HAP-1 (cell line): ENCODE measurements around the gene CYP11A1.

Experiments
- DNase-seq, 2 experiments: peaks; one replicate each; pipeline ENCODE4 v3.0.0-alpha.2; 2016 to 2020; ENCODE audit warnings: low spot score in 2 of 2
- H3K27me3 ChIP-seq: fragments of 250-450 bp; sonication (Bioruptor Pico); 2 replicates; pipeline ENCODE4 v1.5.1; 2020; ENCODE audit warnings: low read depth, mild to moderate bottlenecking, moderate library complexity
- H3K36me3 ChIP-seq: fragments of 250-450 bp; sonication (Bioruptor Pico); replicated peaks from 2 replicates; pipeline ENCODE4 v1.5.1; 2020; ENCODE audit warnings: mild to moderate bottlenecking
- H3K4me1 ChIP-seq: fragments of 250-450 bp; sonication (Bioruptor Pico); 2 replicates; pipeline ENCODE4 v1.5.1; 2020; ENCODE audit warnings: mild to moderate bottlenecking
- H3K4me3 ChIP-seq: fragments of 250-450 bp; sonication (Bioruptor Pico); 2 replicates; pipeline ENCODE4 v1.5.1; 2020; ENCODE audit warnings: mild to moderate bottlenecking, moderate library complexity
- H3K9me3 ChIP-seq: fragments of 250-450 bp; sonication (Bioruptor Pico); 2 replicates; pipeline ENCODE4 v1.5.1; 2020; ENCODE audit warnings: mild to moderate bottlenecking, moderate library complexity
- in situ Hi-C: fragments of 300-500 bp; cut with MboI; formaldehyde crosslinking; loops from 3 replicates; pipeline ENCODE4 v1.14.3; 2020; ENCODE audit warnings: low sequenced_read_pairs, inconsistent platforms, mixed read lengths

CYP11A1 gene

GRCh38 chr15:74381481-74381880, 14.0 kb upstream of the CYP11A1 start:
- no peaks in the 10 kb centered on the region for H3K27me3 ChIP-seq
- no peaks in the 10 kb centered on the region for H3K36me3 ChIP-seq
- H3K9me3 ChIP-seq = no peaks in the 10 kb centered on the region
- DNase-seq = no peak
- H3K4me3 ChIP-seq = no peak overlapping the region
- H3K4me1 ChIP-seq = no peaks in the 10 kb centered on the region; the same call in 1 of the 2 replicates
- in situ Hi-C loops = loop anchor here (5.0 to 10.0 kb wide), 2 partner anchors 61 to 103 kb away; no protein-coding TSS in a partner anchor

DNA sequence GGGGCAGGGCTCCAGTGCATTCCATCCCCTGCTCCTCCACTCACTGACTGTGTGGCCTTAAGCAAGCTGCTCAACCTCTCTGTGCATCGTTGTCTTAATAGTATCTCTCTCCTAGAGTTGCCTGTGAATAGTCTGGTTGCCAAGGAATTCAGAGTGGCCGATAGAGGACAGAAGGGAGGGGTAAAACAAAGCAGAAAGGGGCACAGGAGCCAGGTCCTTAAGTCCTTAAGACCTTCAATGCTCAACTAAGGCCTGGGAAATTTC, 13.7 kb upstream of the CYP11A1 start:
- no peak overlapping the region for H3K4me3 ChIP-seq
- no peak for DNase-seq
- in situ Hi-C loops = loop anchor here (5.0 to 10.0 kb wide), 2 partner anchors 61 to 104 kb away; no protein-coding TSS in a partner anchor
- no peaks in the 10 kb centered on the region for H3K36me3 ChIP-seq
- no peaks in the 10 kb centered on the region; the same call in 1 of the 2 replicates for H3K4me1 ChIP-seq
- H3K9me3 ChIP-seq = no peaks in the 10 kb centered on the region
- no peaks in the 10 kb centered on the region for H3K27me3 ChIP-seq

- H3K4me1 ChIP-seq = no peaks in the 10 kb centered on the region; the same call in 1 of the 2 replicates
- no peak overlapping the region for H3K4me3 ChIP-seq
- H3K36me3 ChIP-seq = no peaks in the 10 kb centered on the region
- in situ Hi-C loops = loop anchor here (5.0 to 10.0 kb wide), 2 partner anchors 62 to 104 kb away; no protein-coding TSS in a partner anchor
- no peaks in the 10 kb centered on the region for H3K9me3 ChIP-seq
- no peaks in the 10 kb centered on the region for H3K27me3 ChIP-seq
- DNase-seq = no peak
Observed at GRCh38 chr15:74380361-74381189, 13.1 kb upstream of the CYP11A1 start.

DNA sequence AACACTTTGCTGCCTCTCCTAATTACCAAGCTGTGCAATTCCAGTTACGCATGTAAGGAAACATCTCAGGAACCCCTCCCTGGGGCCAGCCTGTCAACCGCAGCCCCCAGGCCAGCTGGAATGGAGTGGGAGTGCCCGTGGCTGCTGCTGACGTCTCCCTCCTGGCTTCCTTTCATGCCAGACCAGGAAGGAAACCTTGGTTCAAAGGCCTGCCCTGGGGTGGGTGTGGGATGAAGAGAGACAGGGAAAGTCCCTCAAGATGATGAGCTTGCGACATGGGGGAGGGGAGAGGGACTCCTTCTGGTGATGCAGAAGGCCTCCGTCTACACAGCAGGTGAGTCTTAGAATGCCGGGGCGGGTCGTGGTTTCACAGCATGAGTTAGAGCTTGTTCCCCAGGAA, 11.4 kb upstream of the CYP11A1 start:
- DNase-seq = no peak
- Histone ChIP-seq H3K4me1 (peaks cover 10% of the 10 kb centered on the region), H3K27me3 (no peaks in the 10 kb centered on the region), H3K4me3 (no peak overlapping the region), H3K36me3 (no peaks in the 10 kb centered on the region), H3K9me3 (no peaks in the 10 kb centered on the region)
- in situ Hi-C loops = loop anchor here (5.0 kb wide), 1 partner anchor 393 kb away; no protein-coding TSS in a partner anchor

DNA sequence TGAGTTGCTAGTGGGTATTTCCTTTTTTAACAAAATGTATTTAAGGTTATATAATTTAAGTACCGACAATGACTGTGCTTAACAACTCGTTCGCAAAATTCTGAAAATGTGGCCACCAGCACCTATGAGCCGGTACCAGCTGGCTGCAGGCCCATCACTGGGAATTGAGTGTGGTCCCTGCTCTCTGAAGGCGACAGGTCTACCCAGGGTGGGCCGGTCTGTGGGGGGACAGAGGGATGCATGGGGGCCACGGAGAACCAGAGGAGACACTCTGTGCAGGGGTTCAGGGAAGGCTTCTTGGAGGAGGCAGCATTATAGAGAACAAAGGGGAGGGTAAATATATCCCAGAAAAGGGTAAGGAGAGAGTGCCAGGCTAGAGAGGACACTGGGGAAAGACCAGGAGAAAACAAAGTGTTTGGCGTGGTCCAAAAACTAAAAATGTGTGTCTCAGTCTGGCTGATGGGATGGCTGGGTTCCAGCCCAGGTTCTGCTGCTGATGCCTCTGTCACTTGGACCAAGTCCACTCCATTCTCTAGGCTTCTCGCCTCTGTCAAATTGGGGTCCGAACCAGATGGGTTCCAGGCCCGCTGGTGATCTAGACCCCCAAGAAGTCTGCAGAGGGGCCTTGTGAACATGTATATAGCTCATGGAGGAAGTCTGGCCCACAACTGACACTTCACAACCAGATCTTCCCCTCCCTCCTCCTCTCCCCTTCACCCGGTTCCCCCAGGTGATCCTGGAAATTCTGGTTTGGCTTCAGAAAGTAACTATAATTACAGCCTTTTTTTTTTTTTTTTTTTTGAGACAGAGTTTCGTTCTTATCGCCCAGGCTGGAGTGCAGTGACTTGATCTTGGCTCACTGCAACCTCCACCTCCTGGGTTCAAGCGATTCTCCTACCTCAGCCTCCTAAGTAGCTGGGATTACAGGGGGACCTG, 10.7 kb upstream of the CYP11A1 start:
- no peaks in the 10 kb centered on the region for H3K9me3 ChIP-seq
- DNase-seq = no peak
- no peak overlapping the region for H3K4me3 ChIP-seq
- no peaks in the 10 kb centered on the region for H3K36me3 ChIP-seq
- in situ Hi-C loops = loop anchor here (5.0 kb wide), 1 partner anchor 394 kb away; no protein-coding TSS in a partner anchor
- H3K4me1 ChIP-seq = peaks cover 15% of the 10 kb centered on the region
- peaks cover 4% of the 10 kb centered on the region; the same call in 1 of the 2 replicates for H3K27me3 ChIP-seq

DNA sequence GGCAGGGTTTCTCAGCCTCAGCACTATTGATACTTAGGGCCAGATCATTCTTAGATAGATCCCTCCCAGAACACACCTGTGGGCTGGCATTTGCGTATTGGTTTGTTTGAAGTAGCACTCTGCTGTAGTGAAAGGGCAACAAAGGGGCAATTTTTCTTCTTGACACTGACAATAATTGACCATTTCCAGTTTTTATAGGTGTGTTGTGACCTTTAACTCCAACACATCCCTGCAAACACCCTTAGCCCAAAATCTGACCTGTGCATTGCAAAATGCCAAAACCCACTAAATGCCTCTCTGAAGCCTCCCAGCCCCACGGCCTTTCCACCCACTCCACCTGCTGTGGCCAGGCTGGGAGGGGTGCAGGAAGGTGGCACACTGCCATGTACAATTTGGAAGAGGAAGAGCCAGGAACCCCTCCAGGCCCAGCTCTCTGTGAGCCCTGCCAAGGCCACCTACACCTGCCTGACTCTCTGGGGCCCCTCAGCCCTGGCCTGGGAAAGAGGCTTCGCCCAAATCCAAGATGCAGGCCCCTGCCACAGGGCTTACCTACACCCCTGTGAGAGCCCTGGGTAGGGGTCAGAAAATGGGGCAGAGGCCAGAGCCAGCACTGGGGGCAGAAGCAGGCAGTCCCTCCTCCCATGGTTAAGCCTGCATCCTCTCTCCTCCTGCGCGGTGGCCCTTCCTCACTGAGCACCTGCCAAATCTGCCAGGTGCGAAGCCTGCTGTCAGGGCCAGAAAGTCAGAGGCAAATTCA, 9.6 kb upstream of the CYP11A1 start:
- Histone ChIP-seq H3K36me3 (no peaks in the 10 kb centered on the region), H3K27me3 (peaks cover 9% of the 10 kb centered on the region), H3K4me1 (peaks cover 15% of the 10 kb centered on the region), H3K9me3 (no peaks in the 10 kb centered on the region), H3K4me3 (no peak overlapping the region)
- DNase-seq = no peak
- in situ Hi-C loops = loop anchor here (5.0 kb wide), 1 partner anchor 395 kb away; no protein-coding TSS in a partner anchor

DNA sequence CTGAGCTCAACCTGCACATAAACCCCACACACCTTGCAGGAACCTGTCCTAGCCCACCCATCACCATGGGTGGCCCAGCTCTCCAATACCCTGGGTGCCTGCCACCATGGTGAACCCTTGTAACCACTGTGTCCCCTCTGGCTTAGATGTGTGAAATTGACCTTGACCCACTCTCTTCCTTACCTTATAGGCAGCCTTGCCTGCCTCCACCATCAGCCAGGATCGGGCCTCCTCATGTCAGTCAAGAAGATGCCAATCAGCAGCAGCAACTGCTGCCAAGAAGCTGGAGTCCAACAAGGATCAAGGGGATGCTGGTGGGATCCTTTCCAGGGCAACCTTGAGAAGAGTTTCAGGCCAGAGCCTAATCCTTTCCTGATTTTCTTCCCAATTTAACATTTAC, 8.8 kb upstream of the CYP11A1 start:
- in situ Hi-C loops = loop anchor here (5.0 kb wide), 1 partner anchor 396 kb away; no protein-coding TSS in a partner anchor
- no peaks in the 10 kb centered on the region for H3K9me3 ChIP-seq
- no peak overlapping the region for H3K4me3 ChIP-seq

GRCh38 chr15:74375303-74375693, 7.9 kb upstream of the CYP11A1 start:
- peak; percentile 89 to 97 for DNase-seq
- in situ Hi-C loops = loop anchor here (5.0 kb wide), 1 partner anchor 397 kb away; no protein-coding TSS in a partner anchor
- H3K27me3 ChIP-seq = peaks cover 26% of the 10 kb centered on the region
- no peak overlapping the region for H3K4me3 ChIP-seq
- H3K9me3 ChIP-seq = no peaks in the 10 kb centered on the region
- no peaks in the 10 kb centered on the region for H3K36me3 ChIP-seq
- H3K4me1 ChIP-seq = peaks cover 15% of the 10 kb centered on the region

More for the DNA sequence above, 8.8 kb upstream of the CYP11A1 start:
- Histone ChIP-seq H3K4me1 (peaks cover 15% of the 10 kb centered on the region), H3K36me3 (no peaks in the 10 kb centered on the region), H3K27me3 (peaks cover 16% of the 10 kb centered on the region)
- no peak for DNase-seq

DNA sequence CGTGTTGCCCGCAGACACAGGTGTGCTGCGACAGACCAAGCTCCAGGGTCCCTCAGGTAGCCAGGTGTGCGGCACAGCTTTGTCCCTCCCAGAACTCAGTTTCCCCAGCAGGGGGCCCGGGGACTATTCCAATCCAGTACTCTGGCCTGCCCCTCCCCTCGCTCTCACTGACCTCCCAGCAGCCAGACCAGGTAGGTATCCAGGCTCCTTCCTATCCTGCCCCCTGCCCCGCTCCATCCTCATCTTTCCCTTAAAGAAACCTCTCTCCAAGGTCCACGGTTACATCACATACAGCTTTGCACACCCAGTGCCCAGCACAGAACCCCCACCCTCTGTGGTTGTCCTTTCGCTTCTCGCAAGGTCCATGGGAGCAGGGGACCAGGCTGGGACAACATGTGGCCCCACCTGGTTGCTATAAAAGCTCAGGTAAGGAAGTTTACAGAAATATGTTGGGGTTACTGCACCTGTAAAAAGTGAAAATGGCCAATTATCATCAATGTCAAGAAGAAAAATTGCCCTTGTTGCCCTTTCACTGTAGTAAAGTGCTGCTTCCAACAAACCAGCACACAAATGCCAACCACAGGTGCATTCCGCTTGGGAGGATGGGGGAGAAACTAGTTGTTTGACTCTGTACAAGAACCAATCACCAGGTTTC, 7.3 kb upstream of the CYP11A1 start:
- H3K4me3 ChIP-seq = peak overlapping the region; percentile 47
- in situ Hi-C loops = loop anchor here (5.0 kb wide), 2 partner anchors 248 to 398 kb away; no protein-coding TSS in a partner anchor

GRCh38 chr15:74373731-74374647, 6.5 kb upstream of the CYP11A1 start:
- H3K9me3 ChIP-seq = no peaks in the 10 kb centered on the region
- peaks cover 15% of the 10 kb centered on the region for H3K4me1 ChIP-seq
- H3K36me3 ChIP-seq = no peaks in the 10 kb centered on the region
- in situ Hi-C loops = loop anchor here (5.0 kb wide), 1 partner anchor 248 kb away; no protein-coding TSS in a partner anchor
- peak overlapping the region; percentile 47 for H3K4me3 ChIP-seq
- H3K27me3 ChIP-seq = peaks cover 28% of the 10 kb centered on the region
- peak; percentile 99 to 100 for DNase-seq

More for the DNA sequence above, 7.3 kb upstream of the CYP11A1 start:
- peaks cover 15% of the 10 kb centered on the region for H3K4me1 ChIP-seq
- peaks cover 28% of the 10 kb centered on the region for H3K27me3 ChIP-seq
- no peaks in the 10 kb centered on the region for H3K36me3 ChIP-seq
- H3K9me3 ChIP-seq = no peaks in the 10 kb centered on the region
- DNase-seq = no peak

DNA sequence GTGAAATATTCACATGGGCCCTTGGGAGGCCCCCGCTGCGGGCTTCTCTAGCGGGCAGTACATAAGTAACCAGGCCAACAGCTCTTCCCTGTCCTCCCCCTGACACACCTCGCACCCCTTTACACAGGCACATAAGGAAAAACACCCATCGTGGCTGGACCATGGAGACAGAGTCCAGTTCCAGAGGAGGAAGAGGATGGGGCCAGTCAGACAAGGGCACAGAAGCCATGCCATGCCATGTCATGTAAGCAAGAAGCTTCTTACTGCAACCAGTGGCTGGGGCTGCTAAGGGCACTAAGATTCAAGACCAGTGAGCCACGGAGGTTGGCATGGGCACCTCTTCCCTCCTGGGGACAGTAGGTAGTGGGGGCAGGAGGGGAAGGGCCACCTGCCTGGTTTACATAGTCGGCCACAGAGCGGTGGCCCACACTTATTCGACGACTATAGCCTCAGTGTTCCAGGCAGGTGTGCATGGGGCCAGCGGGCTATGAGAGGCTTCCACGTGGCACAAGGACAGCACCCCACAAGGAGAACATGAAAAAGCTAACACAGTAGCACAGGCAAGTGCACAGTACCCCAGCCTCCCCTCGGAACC, 5.7 kb upstream of the CYP11A1 start:
- no peak overlapping the region; the same call in 1 of the 2 replicates for H3K4me3 ChIP-seq
- H3K36me3 ChIP-seq = no peaks in the 10 kb centered on the region
- peak in 1 of 2 experiments; percentile 24 for DNase-seq
- H3K27me3 ChIP-seq = peaks cover 31% of the 10 kb centered on the region
- H3K4me1 ChIP-seq = peaks cover 15% of the 10 kb centered on the region
- no peaks in the 10 kb centered on the region for H3K9me3 ChIP-seq
- in situ Hi-C loops = loop anchor here (5.0 kb wide), 1 partner anchor 249 kb away; no protein-coding TSS in a partner anchor
